GM12878 (cell line): Measurements from ENCODE around the gene MCUB. TPM values are rescaled to one million over a fixed set of nuclear protein-coding genes. Genes with fewer than 3 reads are reported as not detected.

ENCODE experiments used
- ASH2L ChIP-seq: fragments of 300-600, 200-600 bp; sonication (generic); IDR thresholded peaks from 2 replicates; pipeline ENCODE4 v1.6.1; 2017; ENCODE audit warnings: low read depth, mild to moderate bottlenecking, borderline replicate concordance
- BACH1 ChIP-seq: fragments of 450-650 bp; IDR thresholded peaks from 2 replicates; pipeline ENCODE4 v1.6.1; 2017; ENCODE audit warnings: mild to moderate bottlenecking, borderline replicate concordance
- BHLHE40 ChIP-seq, 2 experiments: fragments of 450-650 bp in 1 of 2; IDR thresholded peaks; 2 replicates each; pipeline ENCODE4 v1.6.1; 2011 to 2017; ENCODE audit warnings: low read depth in 2 of 2, borderline replicate concordance in 1 of 2, improper control_type of control experiment in 1 of 2, low read length in 1 of 2, mild to moderate bottlenecking in 1 of 2
- CUX1 ChIP-seq: IDR thresholded peaks from 2 replicates; pipeline ENCODE4 v1.6.1; 2012; ENCODE audit warnings: improper control_type of control experiment, low read depth, low read length; ENCODE audit not compliant: insufficient replicate concordance
- E4F1 ChIP-seq: fragments of 450-650 bp; IDR thresholded peaks from 2 replicates; pipeline ENCODE4 v1.6.1; 2018; ENCODE audit warnings: borderline replicate concordance, mild to moderate bottlenecking; ENCODE audit not compliant: partially characterized antibody
- HDAC2 ChIP-seq: fragments of 200-600 bp; sonication (generic); IDR thresholded peaks from 2 replicates; pipeline ENCODE4 v1.6.1; 2017
- HDAC6 ChIP-seq: fragments of 200-600 bp; sonication (generic); IDR thresholded peaks from one replicate; pipeline ENCODE4 v1.8.0; 2017; ENCODE audit warnings: antibody characterized with exemption; ENCODE audit not compliant: unreplicated experiment
- MAX ChIP-seq: IDR thresholded peaks from 2 replicates; pipeline ENCODE4 v1.6.1; 2012; ENCODE audit warnings: low read depth, low read length, improper control_type of control experiment
- MLLT1 ChIP-seq: fragments of 450-650 bp; IDR thresholded peaks from 2 replicates; pipeline ENCODE4 v1.6.1; 2016; ENCODE audit warnings: mild to moderate bottlenecking
- NFYB ChIP-seq: IDR thresholded peaks from 2 replicates; pipeline ENCODE4 v1.6.1; 2011; ENCODE audit warnings: low read depth, mild to moderate bottlenecking, low read length, improper control_type of control experiment, moderate library complexity; ENCODE audit not compliant: insufficient read depth
- SUZ12 ChIP-seq: fragments of 200-600 bp; sonication (generic); IDR thresholded peaks from one replicate; pipeline ENCODE4 v1.6.1; 2018; ENCODE audit warnings: antibody characterized with exemption, mild to moderate bottlenecking; ENCODE audit not compliant: unreplicated experiment
- TARDBP ChIP-seq: IDR thresholded peaks from 2 replicates; pipeline ENCODE4 v1.6.1; 2016; ENCODE audit warnings: borderline replicate concordance
- ZNF274 ChIP-seq: IDR thresholded peaks from one replicate; pipeline ENCODE4 v1.8.0; 2011; ENCODE audit not compliant: insufficient read length, insufficient read depth
- ZNF592 ChIP-seq: fragments of 450-650 bp; IDR thresholded peaks from 2 replicates; pipeline ENCODE4 v1.6.1; 2017; ENCODE audit warnings: mild to moderate bottlenecking, moderate library complexity
- polyA plus RNA-seq, 11 experiments: library from polyadenylated mRNA; depleted of rRNA in 4 of 11; unstranded in 6 of 11; stranded (reverse) in 5 of 11; fragments of >200 nt; fragmentation: Nextera tagmentation in 4 of 11; fragmentation: Illumina TruSeq in 1 of 11; extraction: Ambion mirVana in 4 of 11; extraction: Trizol in 1 of 11; gene quantifications; 1 replicate in 1 of 11; 2 replicates in 10 of 11; pipeline versions ENCODE4 v1.2.1 to v1.2.3, GENCODE V29; 2011 to 2016; ENCODE audit warnings: inconsistent platforms in 2 of 11, missing spikeins in 2 of 11, low read depth in 1 of 11
- total RNA-seq, 4 experiments: library from RNA; depleted of rRNA in 3 of 4; stranded (reverse); fragments of >200 nt in 3 of 4; fragmentation: Illumina TruSeq in 1 of 4; extraction: Trizol in 1 of 4; gene quantifications; 2 replicates each; pipeline versions ENCODE4 v1.2.1 to v1.2.3, GENCODE V29; 2013 to 2021

MCUB gene
- total and polyA plus RNA-seq, 10 of the 15 experiments (the other 5 are each of a cell fraction or from before 2014, with no cell fraction given): 4.7 to 63.7 (median 39.4) TPM

- TF ChIP-seq E4F1 (no peak), BACH1 (peak; percentile 56; the same call in 1 of the 2 replicates), ZNF274 (no peak), ZNF592 (no peak), NFYB (no peak), HDAC2 (no peak), MLLT1 (0 out of 2 replicates have a peak, but pooled peaks have one; percentile 24), MAX (no peak; the same call in 1 of the 2 replicates), BHLHE40 (IDR thresholded peaks at IDR 0.05; ENCODE audit: borderline replicate concordance in 1 of 2, low read depth in 2 of 2, low read length in 1 of 2) (peak; percentile 42 to 83; a peak in 3 of 4 replicates), ASH2L (no peak), TARDBP (no peak), SUZ12 (no peak), HDAC6 (no peak), CUX1 (no peak)
Measured at GRCh38 chr4:109729718-109730618, 169.9 kb downstream of the MCUB start, which contains the start of gene PLA2G12A (continued).
